Skeletal muscle tissue (tissue), 4 donors: ENCODE results near the gene ILRUN. TPM values are rescaled to one million over a fixed set of nuclear protein-coding genes. Genes with fewer than 3 reads are reported as not detected.
"Not testable (repeated sequence)": the region's sequence is repeated elsewhere in the genome, so short reads cannot be mapped to it uniquely, and the experiment has no call there.

ENCODE experiments used
- H3K27ac ChIP-seq: one replicate; pipeline ENCODE4 v1.7.0; 2013; ENCODE audit warnings: mild to moderate bottlenecking, low read depth, low read length, inconsistent platforms
- H3K27me3 ChIP-seq, 3 donors: one replicate each; pipeline ENCODE4 v1.7.0; 2013; ENCODE audit warnings: low read length in 3 of 3; ENCODE audit not compliant: control insufficient read depth in 3 of 3, insufficient read depth in 3 of 3
- H3K36me3 ChIP-seq, 3 donors: one replicate each; pipeline ENCODE4 v1.7.0; 2013; ENCODE audit warnings: low read length in 3 of 3; ENCODE audit not compliant: control insufficient read depth in 3 of 3, insufficient read depth in 3 of 3
- H3K4me1 ChIP-seq, 3 donors: one replicate each; pipeline ENCODE4 v1.7.0; 2013; ENCODE audit warnings: low read length in 3 of 3, mild to moderate bottlenecking in 3 of 3; ENCODE audit not compliant: control insufficient read depth in 3 of 3, insufficient read depth in 3 of 3
- H3K4me3 ChIP-seq, 3 donors: one replicate each; pipeline ENCODE4 v1.7.0; 2013; ENCODE audit warnings: low read length in 3 of 3
- H3K9ac ChIP-seq, 3 donors: one replicate each; pipeline ENCODE4 v1.7.0; 2013; ENCODE audit warnings: low read length in 3 of 3, mild to moderate bottlenecking in 3 of 3, moderate library complexity in 2 of 3, low read depth in 1 of 3
- H3K9me3 ChIP-seq, 3 donors: one replicate each; pipeline ENCODE4 v1.7.0; 2013; ENCODE audit warnings: low read length in 3 of 3; ENCODE audit not compliant: control insufficient read depth in 3 of 3
- total RNA-seq: library from RNA; depleted of rRNA; stranded (reverse); fragments of >200 nt; gene quantifications from one replicate; pipeline ENCODE4 v1.2.3, GENCODE V29; 2014
- donor health status: Osteomylitis.

Gene ILRUN
- total RNA-seq, 1 donor from 2014 or later: 64.7 TPM

GRCh38 chr6:34723203-34723602 is 26.6 kb upstream of the ILRUN start:
- H3K36me3 ChIP-seq: no peaks in the 10 kb centered on the region
- no peaks in the 10 kb centered on the region for H3K9me3 ChIP-seq
- H3K9ac ChIP-seq: no peak overlapping the region
- H3K27me3 ChIP-seq: no peaks in the 10 kb centered on the region
- H3K4me1 ChIP-seq: no peaks in the 10 kb centered on the region
- H3K4me3 ChIP-seq: no peak overlapping the region
- H3K27ac ChIP-seq: no peak overlapping the region

- Histone ChIP-seq H3K27me3 (no peaks in the 10 kb centered on the region), H3K36me3 (no peaks in the 10 kb centered on the region), H3K9me3 (no peaks in the 10 kb centered on the region), H3K27ac (no peak overlapping the region), H3K4me1 (no peaks in the 10 kb centered on the region), H3K4me3 (no peak overlapping the region), H3K9ac (no peak overlapping the region)
Measured at GRCh38 chr6:34722451-34722850, 25.9 kb upstream of the ILRUN start.

GRCh38 chr6:34720160-34720559 is 23.6 kb upstream of the ILRUN start:
- not testable (repeated sequence) for H3K4me3 ChIP-seq, H3K4me1 ChIP-seq, H3K9me3 ChIP-seq, H3K27me3 ChIP-seq, H3K9ac ChIP-seq, H3K27ac ChIP-seq, H3K36me3 ChIP-seq

DNA sequence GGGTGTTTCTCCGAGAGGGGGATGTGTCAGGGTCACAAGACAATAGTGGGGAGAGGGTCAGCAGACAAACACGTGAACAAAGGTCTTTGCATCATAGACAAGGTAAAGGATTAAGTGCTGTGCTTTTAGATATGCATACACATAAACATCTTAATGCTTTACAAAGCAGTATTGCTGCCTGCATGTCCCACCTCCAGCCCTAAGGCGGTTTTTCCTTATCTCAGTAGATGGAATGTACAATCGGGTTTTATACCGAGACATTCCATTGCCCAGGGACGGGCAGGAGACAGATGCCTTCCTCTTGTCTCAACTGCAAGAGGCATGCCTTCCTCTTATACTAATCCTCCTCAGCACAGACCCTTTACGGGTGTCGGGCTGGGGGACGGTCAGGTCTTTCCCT is 23.1 kb upstream of the ILRUN start:
- not testable (repeated sequence) for H3K27ac ChIP-seq, H3K9me3 ChIP-seq, H3K9ac ChIP-seq

DNA sequence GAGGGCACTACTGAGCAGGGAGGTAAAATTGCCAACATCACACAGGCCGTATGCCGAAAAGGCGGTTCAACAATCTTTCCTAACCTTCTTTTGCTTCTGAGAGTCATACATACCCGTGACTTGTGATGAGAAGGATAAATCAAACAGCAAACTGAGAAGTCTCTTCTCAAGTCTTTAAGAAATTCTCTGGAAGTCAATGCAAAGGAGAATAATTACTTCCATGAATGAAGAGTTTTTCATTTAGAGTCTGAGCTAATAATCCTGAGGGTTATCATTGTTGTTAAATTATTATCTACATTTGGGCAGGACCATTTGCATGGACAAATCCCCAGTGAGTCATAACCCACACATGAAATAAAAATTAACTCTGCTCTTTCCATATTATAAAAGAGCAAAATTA is 22.4 kb upstream of the ILRUN start:
- no peak overlapping the region for H3K27ac ChIP-seq
- H3K4me1 ChIP-seq: no peaks in the 10 kb centered on the region
- no peak overlapping the region for H3K4me3 ChIP-seq
- H3K27me3 ChIP-seq: no peaks in the 10 kb centered on the region
- H3K9me3 ChIP-seq: no peaks in the 10 kb centered on the region
- no peaks in the 10 kb centered on the region for H3K36me3 ChIP-seq
- no peak overlapping the region for H3K9ac ChIP-seq

More for the DNA sequence above, 23.1 kb upstream of the ILRUN start:
- H3K4me3 ChIP-seq, H3K4me1 ChIP-seq, H3K27me3 ChIP-seq, H3K36me3 ChIP-seq: not testable (repeated sequence)

GRCh38 chr6:34717466-34717865 is 20.9 kb upstream of the ILRUN start:
- H3K9me3 ChIP-seq: no peaks in the 10 kb centered on the region
- no peak overlapping the region for H3K27ac ChIP-seq
- no peak overlapping the region for H3K9ac ChIP-seq
- no peaks in the 10 kb centered on the region for H3K36me3 ChIP-seq
- no peak overlapping the region for H3K4me3 ChIP-seq
- H3K27me3 ChIP-seq: no peaks in the 10 kb centered on the region
- H3K4me1 ChIP-seq: no peaks in the 10 kb centered on the region

DNA sequence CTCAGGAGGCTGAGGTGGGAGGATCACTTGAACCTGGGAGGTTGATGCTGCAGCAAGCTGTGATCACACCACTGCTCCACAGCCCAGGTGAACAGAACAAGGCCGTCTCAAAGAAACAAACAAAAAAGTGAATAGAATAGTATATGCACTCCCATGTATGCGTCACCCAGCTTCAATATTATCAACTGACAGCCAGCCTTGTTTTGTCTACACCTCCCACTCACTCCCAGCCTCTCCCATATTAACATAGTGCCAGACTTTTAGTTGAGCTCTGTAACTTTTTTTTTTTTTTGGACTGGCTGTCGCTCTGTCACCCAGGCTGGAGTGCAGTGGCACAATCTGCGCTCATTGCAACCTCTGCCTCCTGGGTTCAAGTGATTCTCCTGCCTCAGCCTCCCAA is 18.1 kb upstream of the ILRUN start:
- no peak overlapping the region for H3K4me3 ChIP-seq
- no peaks in the 10 kb centered on the region for H3K9me3 ChIP-seq
- H3K9ac ChIP-seq: no peak overlapping the region
- H3K27ac ChIP-seq: no peak overlapping the region
- H3K27me3 ChIP-seq: no peaks in the 10 kb centered on the region
- H3K4me1 ChIP-seq: peaks cover 0 to 1% (median 0%) of the 10 kb centered on the region in 3 donors
- no peaks in the 10 kb centered on the region for H3K36me3 ChIP-seq

- H3K9ac ChIP-seq, H3K4me3 ChIP-seq, H3K36me3 ChIP-seq, H3K9me3 ChIP-seq, H3K4me1 ChIP-seq, H3K27me3 ChIP-seq, H3K27ac ChIP-seq: not testable (repeated sequence)
Measured at GRCh38 chr6:34712881-34713280, 16.3 kb upstream of the ILRUN start.

- peak overlapping the region in 1 of 3 donors; percentile 9 for H3K9ac ChIP-seq
- no peaks in the 10 kb centered on the region for H3K36me3 ChIP-seq
- no peaks in the 10 kb centered on the region for H3K27me3 ChIP-seq
- H3K4me1 ChIP-seq: peaks cover 0 to 6% (median 6%) of the 10 kb centered on the region in 3 donors
- peak overlapping the region; percentile 23 for H3K27ac ChIP-seq
- no peaks in the 10 kb centered on the region for H3K9me3 ChIP-seq
- H3K4me3 ChIP-seq: no peak overlapping the region
Measured at GRCh38 chr6:34709386-34709785, 12.8 kb upstream of the ILRUN start.

DNA sequence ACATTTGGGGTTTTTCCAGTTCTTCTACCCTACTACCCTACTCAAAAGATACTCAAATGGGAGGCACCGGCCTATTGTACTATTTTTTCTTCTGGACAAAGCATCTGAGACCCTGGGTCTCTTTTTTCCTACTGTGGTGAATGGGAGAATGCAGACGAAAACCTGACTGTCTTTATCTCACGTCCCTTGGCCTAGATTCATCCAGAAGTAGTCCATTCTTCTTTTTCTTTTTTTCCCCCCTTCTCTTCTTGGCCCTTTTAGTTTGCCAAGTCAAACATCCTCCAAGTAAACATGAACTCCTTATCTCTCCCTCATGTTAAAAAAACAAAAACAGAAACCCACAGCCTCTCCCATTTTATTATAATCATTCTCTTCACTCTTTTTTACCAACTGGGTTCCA is 8.7 kb upstream of the ILRUN start:
- Histone ChIP-seq H3K9ac (no peak overlapping the region), H3K4me1 (peaks cover 0 to 6% (median 6%) of the 10 kb centered on the region in 3 donors), H3K27ac (no peak overlapping the region), H3K9me3 (no peaks in the 10 kb centered on the region), H3K27me3 (no peaks in the 10 kb centered on the region), H3K36me3 (no peaks in the 10 kb centered on the region), H3K4me3 (no peak overlapping the region)

GRCh38 chr6:34701199-34701598 is 4.6 kb upstream of the ILRUN start:
- Histone ChIP-seq H3K9me3 (no peaks in the 10 kb centered on the region), H3K4me3 (no peak overlapping the region), H3K36me3 (no peaks in the 10 kb centered on the region), H3K4me1 (peaks cover 0 to 8% (median 5%) of the 10 kb centered on the region in 3 donors), H3K9ac (no peak overlapping the region), H3K27ac (no peak overlapping the region), H3K27me3 (no peaks in the 10 kb centered on the region)
